DOHH2 (cell line): ENCODE results near the gene ARRDC3.

Experiments used
- CTCF ChIP-seq: fragments of 200-600 bp; sonication (generic); IDR thresholded peaks from one replicate; pipeline ENCODE4 v1.5.1; 2014; ENCODE audit warnings: antibody characterized with exemption, mild to moderate bottlenecking, low read depth, low read length; ENCODE audit not compliant: poor library complexity, severe bottlenecking
- EZH2phosphoT487 ChIP-seq: fragments of 200-600 bp; sonication (generic); IDR thresholded peaks from 2 replicates; pipeline ENCODE4 v1.6.1; 2017; ENCODE audit warnings: borderline replicate concordance, mild to moderate bottlenecking, antibody characterized with exemption, low read length, moderate library complexity, mixed read lengths

GRCh38 chr5:91318724-91319123 is 64.4 kb downstream of the ARRDC3 start:
- TF ChIP-seq CTCF (no peak), EZH2phosphoT487 (no peak)
